HG03575 (cell line): Measurements from ENCODE around the gene DYNC1I1.

ENCODE experiments used
- ATAC-seq: cut with Tn5 transposase; IDR thresholded peaks from one replicate; pipeline ENCODE4 v1.9.1; 2021; ENCODE audit not compliant: unreplicated experiment, insufficient number of reproducible peaks, low FRiP score; ENCODE audit errors: extremely low read depth

The DYNC1I1 gene

GRCh38 chr7:95897557-95898251, 125.3 kb downstream of the DYNC1I1 start:
- ATAC-seq = no peak

GRCh38 chr7:95899919-95900513, 127.7 kb downstream of the DYNC1I1 start:
- ATAC-seq = no peak

- no peak for ATAC-seq
Observed at GRCh38 chr7:95901006-95901405, 128.7 kb downstream of the DYNC1I1 start.

- ATAC-seq = no peak
Observed at GRCh38 chr7:95904099-95904498, 131.7 kb downstream of the DYNC1I1 start.

- no peak for ATAC-seq
Observed at GRCh38 chr7:95905167-95905566, 132.8 kb downstream of the DYNC1I1 start.

GRCh38 chr7:95906851-95907250, 134.5 kb downstream of the DYNC1I1 start:
- no peak for ATAC-seq

GRCh38 chr7:95907337-95907736, 135.0 kb downstream of the DYNC1I1 start:
- no peak for ATAC-seq

- ATAC-seq = no peak
Observed at GRCh38 chr7:95908499-95908898, 136.1 kb downstream of the DYNC1I1 start.

GRCh38 chr7:95910341-95910740, 138.0 kb downstream of the DYNC1I1 start:
- no peak for ATAC-seq

- no peak for ATAC-seq
Observed at GRCh38 chr7:95915731-95916130, 143.4 kb downstream of the DYNC1I1 start.

GRCh38 chr7:95916573-95917297, 144.4 kb downstream of the DYNC1I1 start:
- no peak for ATAC-seq

- no peak for ATAC-seq
Observed at GRCh38 chr7:95917634-95918033, 145.3 kb downstream of the DYNC1I1 start.

GRCh38 chr7:95919556-95919955, 147.2 kb downstream of the DYNC1I1 start:
- no peak for ATAC-seq

- no peak for ATAC-seq
Observed at GRCh38 chr7:95921543-95921942, 149.2 kb downstream of the DYNC1I1 start.

- no peak for ATAC-seq
Observed at GRCh38 chr7:95922191-95922590, 149.8 kb downstream of the DYNC1I1 start.

GRCh38 chr7:95925236-95925635, 152.9 kb downstream of the DYNC1I1 start:
- ATAC-seq = no peak

GRCh38 chr7:95925971-95926370, 153.6 kb downstream of the DYNC1I1 start:
- ATAC-seq = no peak

- ATAC-seq = no peak
Observed at GRCh38 chr7:95927756-95928155, 155.4 kb downstream of the DYNC1I1 start.

GRCh38 chr7:95929710-95930280, 157.4 kb downstream of the DYNC1I1 start:
- ATAC-seq = no peak
